ENCODE results near the gene IFRD1. TPM values are rescaled to one million over a fixed set of nuclear protein-coding genes. Genes with fewer than 3 reads are reported as not detected.

Gene IFRD1
- total RNA-seq, 1 donor: 107 TPM

- Histone ChIP-seq H3K4me1 (ENCODE audit: insufficient read depth, low read length) (no peaks in the 10 kb centered on the region), H3K36me3 (ENCODE audit: insufficient read depth, low read length) (no peaks in the 10 kb centered on the region), H2AFZ (ENCODE audit: low read length) (no peak overlapping the region), H3K27ac (ENCODE audit: low read depth, low read length) (no peak overlapping the region), H3K9me3 (ENCODE audit: low read depth, low read length) (no peaks in the 10 kb centered on the region), H3K27me3 (ENCODE audit: insufficient read depth, low read length) (peaks cover 5% of the 10 kb centered on the region), H3K79me2 (ENCODE audit: insufficient read depth, low read length) (no peaks in the 10 kb centered on the region), H4K20me1 (ENCODE audit: insufficient read depth, low read length) (no peaks in the 10 kb centered on the region), H3K4me2 (ENCODE audit: insufficient read depth, low read length) (no peak overlapping the region), H3K4me3 (ENCODE audit: insufficient read depth, low read length) (no peak overlapping the region)
- no peak for DNase-seq (ENCODE audit: insufficient read length, low spot score, missing footprints)
- TF ChIP-seq CTCF (IDR thresholded peaks at IDR 0.05; ENCODE audit: extremely low read depth, low read depth, low read length): no peak
Observed at GRCh38 chr7:112497481-112497880, 47.2 kb downstream of the IFRD1 start.

GRCh38 chr7:112500619-112501018 lies 50.4 kb downstream of the IFRD1 start:
- Histone ChIP-seq H3K27ac (ENCODE audit: low read depth, low read length) (no peak overlapping the region), H3K79me2 (ENCODE audit: insufficient read depth, low read length) (no peaks in the 10 kb centered on the region), H4K20me1 (ENCODE audit: insufficient read depth, low read length) (no peaks in the 10 kb centered on the region), H3K36me3 (ENCODE audit: insufficient read depth, low read length) (no peaks in the 10 kb centered on the region), H2AFZ (ENCODE audit: low read length) (no peak overlapping the region), H3K27me3 (ENCODE audit: insufficient read depth, low read length) (peaks cover 5% of the 10 kb centered on the region), H3K4me2 (ENCODE audit: insufficient read depth, low read length) (no peak overlapping the region), H3K4me1 (ENCODE audit: insufficient read depth, low read length) (no peaks in the 10 kb centered on the region), H3K4me3 (ENCODE audit: insufficient read depth, low read length) (no peak overlapping the region), H3K9me3 (ENCODE audit: low read depth, low read length) (no peaks in the 10 kb centered on the region)
- peak; percentile 31 for TF ChIP-seq CTCF (IDR thresholded peaks at IDR 0.05; ENCODE audit: extremely low read depth, low read depth, low read length)
- DNase-seq (ENCODE audit: insufficient read length, low spot score, missing footprints): no peak

- Histone ChIP-seq H3K4me3 (ENCODE audit: insufficient read depth, low read length) (no peak overlapping the region), H3K27ac (ENCODE audit: low read depth, low read length) (no peak overlapping the region)
- no peak for TF ChIP-seq CTCF (IDR thresholded peaks at IDR 0.05; ENCODE audit: extremely low read depth, low read depth, low read length)
Observed at GRCh38 chr7:112501801-112502503, 51.7 kb downstream of the IFRD1 start.

GRCh38 chr7:112502700-112503099 lies 52.4 kb downstream of the IFRD1 start:
- Histone ChIP-seq H3K4me3 (ENCODE audit: insufficient read depth, low read length) (no peak overlapping the region), H2AFZ (ENCODE audit: low read length) (no peak overlapping the region), H3K79me2 (ENCODE audit: insufficient read depth, low read length) (no peaks in the 10 kb centered on the region), H3K9me3 (ENCODE audit: low read depth, low read length) (no peaks in the 10 kb centered on the region), H4K20me1 (ENCODE audit: insufficient read depth, low read length) (no peaks in the 10 kb centered on the region), H3K4me1 (ENCODE audit: insufficient read depth, low read length) (no peaks in the 10 kb centered on the region), H3K4me2 (ENCODE audit: insufficient read depth, low read length) (no peak overlapping the region), H3K27me3 (ENCODE audit: insufficient read depth, low read length) (no peaks in the 10 kb centered on the region), H3K36me3 (ENCODE audit: insufficient read depth, low read length) (no peaks in the 10 kb centered on the region), H3K27ac (ENCODE audit: low read depth, low read length) (no peak overlapping the region)
- no peak for TF ChIP-seq CTCF (IDR thresholded peaks at IDR 0.05; ENCODE audit: extremely low read depth, low read depth, low read length)
- no peak for DNase-seq (ENCODE audit: insufficient read length, low spot score, missing footprints)

More at GRCh38 chr7:112501801-112502503, 51.7 kb downstream of the IFRD1 start:
- no peaks in the 10 kb centered on the region for H3K9me3 ChIP-seq (ENCODE audit: low read depth, low read length)
- H3K27me3 ChIP-seq (ENCODE audit: insufficient read depth, low read length): peaks cover 3% of the 10 kb centered on the region
- no peaks in the 10 kb centered on the region for H3K36me3 ChIP-seq (ENCODE audit: insufficient read depth, low read length)
- no peaks in the 10 kb centered on the region for H3K4me1 ChIP-seq (ENCODE audit: insufficient read depth, low read length)
- no peaks in the 10 kb centered on the region for H4K20me1 ChIP-seq (ENCODE audit: insufficient read depth, low read length)
- H2AFZ ChIP-seq (ENCODE audit: low read length): no peak overlapping the region
- H3K4me2 ChIP-seq (ENCODE audit: insufficient read depth, low read length): no peak overlapping the region
- no peak for DNase-seq (ENCODE audit: insufficient read length, low spot score, missing footprints)
- H3K79me2 ChIP-seq (ENCODE audit: insufficient read depth, low read length): no peaks in the 10 kb centered on the region
